ENCODE measurements around the gene INSIG1.

- no peak for TF ChIP-seq CTCF (IDR thresholded peaks at IDR 0.05)
- TF ChIP-seq EP300 (IDR thresholded peaks at IDR 0.05), result no peak
These were observed 45.8 kb upstream of the INSIG1 start for GRCh38 chr7:155251831-155252230.
